GM12873 (cell line): ENCODE results near the gene SRSF6.

Experiments
- TF ChIP-seq, protein P1 (sequence below): IDR thresholded peaks from 2 replicates; pipeline ENCODE4 v1.5.1; 2012; ENCODE audit warnings: low read depth, mild to moderate bottlenecking, moderate library complexity, low read length, control low read depth; ENCODE audit not compliant: insufficient read depth; ENCODE audit errors: missing control alignments

Gene SRSF6

DNA sequence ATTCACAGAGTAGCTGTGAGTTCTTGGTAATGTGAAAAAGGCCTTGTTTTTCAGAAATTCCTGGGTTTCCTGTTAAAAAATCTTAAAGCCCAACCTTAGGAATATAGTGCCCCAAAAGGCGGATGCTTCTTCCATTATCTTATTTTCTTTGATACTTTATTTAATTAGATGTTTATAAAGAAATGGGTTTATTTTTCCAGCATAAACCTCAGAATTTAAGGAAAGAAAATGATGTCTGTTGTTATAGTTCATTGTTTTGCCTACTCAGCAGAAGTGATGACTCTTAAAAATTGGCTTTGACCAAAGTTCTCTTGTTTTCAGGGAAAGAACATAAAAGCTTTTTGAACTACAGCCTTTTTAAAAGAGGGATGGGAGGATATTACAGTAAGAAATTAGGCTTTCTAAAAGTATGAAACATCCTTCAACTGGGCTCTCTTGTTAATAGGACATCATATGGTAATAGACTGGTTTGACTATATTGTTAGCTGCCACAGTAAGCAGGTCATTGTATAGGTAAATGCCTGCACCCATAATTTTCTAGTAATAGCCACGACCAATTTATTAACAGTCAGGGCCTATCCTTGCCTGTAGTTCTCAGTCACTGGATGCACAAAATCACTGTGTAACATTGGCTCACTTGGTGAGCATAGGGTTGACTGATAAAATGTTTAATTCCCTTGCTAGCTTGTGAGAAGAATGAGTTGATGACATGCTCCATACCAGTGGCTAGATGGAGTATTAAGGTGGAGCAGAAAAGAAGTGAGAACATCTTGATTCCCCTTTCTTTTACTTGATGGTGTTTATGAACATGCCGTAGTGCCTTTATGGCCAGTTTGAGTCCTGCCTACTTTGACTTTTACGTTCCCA lies 5.2 kb downstream of the SRSF6 start:
- TF ChIP-seq, protein P1, sequence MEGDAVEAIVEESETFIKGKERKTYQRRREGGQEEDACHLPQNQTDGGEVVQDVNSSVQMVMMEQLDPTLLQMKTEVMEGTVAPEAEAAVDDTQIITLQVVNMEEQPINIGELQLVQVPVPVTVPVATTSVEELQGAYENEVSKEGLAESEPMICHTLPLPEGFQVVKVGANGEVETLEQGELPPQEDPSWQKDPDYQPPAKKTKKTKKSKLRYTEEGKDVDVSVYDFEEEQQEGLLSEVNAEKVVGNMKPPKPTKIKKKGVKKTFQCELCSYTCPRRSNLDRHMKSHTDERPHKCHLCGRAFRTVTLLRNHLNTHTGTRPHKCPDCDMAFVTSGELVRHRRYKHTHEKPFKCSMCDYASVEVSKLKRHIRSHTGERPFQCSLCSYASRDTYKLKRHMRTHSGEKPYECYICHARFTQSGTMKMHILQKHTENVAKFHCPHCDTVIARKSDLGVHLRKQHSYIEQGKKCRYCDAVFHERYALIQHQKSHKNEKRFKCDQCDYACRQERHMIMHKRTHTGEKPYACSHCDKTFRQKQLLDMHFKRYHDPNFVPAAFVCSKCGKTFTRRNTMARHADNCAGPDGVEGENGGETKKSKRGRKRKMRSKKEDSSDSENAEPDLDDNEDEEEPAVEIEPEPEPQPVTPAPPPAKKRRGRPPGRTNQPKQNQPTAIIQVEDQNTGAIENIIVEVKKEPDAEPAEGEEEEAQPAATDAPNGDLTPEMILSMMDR, result no peak

DNA sequence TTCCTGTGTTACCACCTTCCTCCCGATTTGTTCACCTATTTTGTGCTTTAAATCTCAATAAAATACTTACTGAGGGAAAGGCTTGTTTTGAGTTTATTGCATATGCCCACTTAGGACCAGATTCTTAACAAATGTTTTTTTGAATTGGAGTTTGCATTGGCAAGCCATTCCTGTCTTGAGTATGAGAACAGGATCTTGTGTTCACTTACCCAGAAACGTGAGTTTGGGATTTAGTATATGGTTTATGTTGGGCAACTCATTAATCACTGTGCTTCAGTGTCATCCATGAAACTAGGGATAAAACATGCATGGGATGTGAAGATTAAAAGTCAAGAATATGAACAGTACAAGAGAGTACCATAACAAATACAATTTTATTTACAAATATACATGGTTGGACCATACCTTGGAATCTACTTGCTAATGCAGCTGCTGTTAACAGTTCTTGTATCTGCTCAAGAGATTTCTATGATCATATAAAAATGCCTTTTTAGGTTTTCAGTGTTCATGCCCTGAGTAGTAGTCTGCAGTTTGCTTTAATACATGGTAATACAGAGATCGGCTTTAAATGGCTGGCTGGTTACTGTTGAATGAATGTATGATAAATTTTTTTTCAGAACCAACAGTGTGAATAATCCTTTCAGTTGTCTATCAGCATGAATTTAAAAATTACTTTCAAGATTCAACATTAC lies 6.0 kb downstream of the SRSF6 start:
- TF ChIP-seq, protein P1, result no peak

DNA sequence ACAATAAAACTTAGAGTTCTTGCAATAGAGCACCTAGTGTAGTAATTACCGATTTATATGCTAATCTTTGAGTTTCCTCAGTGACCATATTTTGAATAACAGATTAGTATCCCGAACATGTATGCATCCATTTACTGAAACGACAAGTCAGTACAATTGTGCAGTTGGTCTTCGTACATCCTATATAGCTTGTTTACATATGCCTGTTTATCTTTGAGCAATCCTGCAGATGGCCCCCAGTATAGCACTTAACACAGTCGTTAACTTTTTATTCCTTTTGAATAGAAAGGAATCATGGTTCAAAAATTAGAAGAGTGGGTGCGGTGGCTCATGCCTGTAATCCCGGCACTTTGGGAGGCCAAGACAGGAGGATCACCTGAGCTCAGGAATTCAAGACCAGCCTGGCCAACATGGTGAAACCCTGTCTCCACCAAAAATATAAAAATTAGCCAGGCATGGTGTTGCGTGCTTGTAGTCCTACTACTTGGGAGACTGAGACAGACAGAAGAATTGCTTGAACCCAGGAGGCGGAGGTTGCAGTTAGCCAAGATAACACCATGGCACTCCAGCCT lies 6.6 kb downstream of the SRSF6 start:
- TF ChIP-seq, protein P1, result no peak

DNA sequence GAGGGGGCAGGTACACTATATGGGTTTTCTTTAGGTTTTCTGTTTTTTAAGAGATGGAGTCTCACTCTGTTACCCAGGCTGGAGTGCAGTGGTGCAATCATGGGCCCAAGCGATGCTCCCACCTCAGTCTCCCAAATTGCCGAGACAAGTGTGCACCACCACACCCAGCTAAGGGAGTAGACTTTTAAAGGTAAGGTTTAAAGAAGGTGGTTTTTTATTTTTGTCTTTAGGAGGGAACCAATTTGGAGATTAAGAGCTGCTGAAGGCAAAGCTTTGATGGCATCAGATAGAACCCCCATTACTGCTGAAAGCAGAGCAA lies 7.9 kb downstream of the SRSF6 start:
- TF ChIP-seq, protein P1, result no peak

DNA sequence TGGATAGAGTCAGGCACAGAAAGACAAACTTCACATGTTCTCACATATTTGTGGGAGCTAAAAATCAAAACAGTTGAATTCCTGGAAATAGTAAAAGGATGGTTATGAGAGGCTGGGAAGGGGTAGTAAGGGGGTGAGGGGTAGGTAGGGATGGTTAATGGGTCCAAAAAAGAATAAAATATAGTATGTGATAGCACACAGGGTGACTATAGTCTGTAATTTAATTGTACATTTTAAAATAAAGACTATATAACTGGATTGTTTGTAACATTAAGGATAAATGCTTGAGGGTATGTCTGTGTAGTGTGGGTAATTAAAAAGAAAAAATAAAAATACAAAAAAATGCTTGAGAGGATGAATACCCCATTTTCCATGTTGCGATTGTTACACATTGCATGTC lies 9.9 kb downstream of the SRSF6 start:
- TF ChIP-seq, protein P1, result no peak

DNA sequence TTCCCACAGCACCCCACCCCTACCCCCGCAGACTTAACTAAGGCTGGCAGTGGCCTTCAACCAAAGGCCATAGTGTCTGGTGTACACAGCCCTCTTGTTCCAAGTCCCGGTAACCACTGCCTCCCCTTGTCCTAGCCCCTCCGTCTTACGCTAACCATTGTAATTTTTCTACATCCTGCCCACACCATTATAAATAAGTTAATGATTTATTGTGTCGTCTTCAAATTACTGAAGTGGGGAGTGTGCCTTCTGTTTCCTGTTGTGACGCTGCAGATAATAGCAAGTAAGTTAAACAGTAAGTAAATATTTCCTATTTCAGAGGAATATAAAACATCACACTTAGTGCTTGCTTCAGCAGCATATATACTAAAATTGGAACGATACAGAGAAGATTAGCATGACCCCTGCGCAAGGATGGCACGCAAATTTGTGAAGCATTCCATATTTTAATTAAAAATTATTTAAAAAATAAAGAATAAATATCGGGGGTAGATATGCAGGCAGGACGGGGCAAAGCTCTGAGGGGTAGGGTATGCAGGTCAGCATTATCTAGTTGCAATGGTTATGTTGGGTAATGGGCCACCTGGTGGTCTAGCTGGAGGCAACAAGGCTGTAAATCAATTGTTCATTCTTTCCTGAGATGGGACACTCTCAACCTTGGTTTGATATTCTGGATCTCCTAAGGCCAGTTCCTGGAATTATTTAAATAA lies 15.1 kb downstream of the SRSF6 start:
- TF ChIP-seq, protein P1, result peak; percentile 13

DNA sequence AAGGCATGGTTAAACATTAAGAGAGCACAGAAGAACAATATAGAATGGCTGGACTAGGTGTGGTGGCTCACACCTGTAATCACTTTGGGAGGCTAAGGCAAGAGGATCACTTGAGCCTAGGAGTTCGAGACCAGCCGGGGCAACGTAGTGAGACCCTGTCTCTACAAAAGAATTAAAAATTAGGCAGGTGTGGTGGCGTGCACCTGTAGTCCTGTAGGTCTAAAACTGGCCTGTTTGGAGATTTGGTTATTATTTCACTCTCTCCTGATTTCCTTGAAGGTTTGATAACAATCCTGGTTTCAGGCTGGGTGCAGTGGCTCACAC lies 15.6 kb downstream of the SRSF6 start:
- TF ChIP-seq, protein P1, result no peak
